Measurements from ENCODE around the gene MADD. TPM values are rescaled to one million over a fixed set of nuclear protein-coding genes. Genes with fewer than 3 reads are reported as not detected.

Gene MADD
- total RNA-seq, 1 experiment from 2014 or later: 41.0 TPM

DNA sequence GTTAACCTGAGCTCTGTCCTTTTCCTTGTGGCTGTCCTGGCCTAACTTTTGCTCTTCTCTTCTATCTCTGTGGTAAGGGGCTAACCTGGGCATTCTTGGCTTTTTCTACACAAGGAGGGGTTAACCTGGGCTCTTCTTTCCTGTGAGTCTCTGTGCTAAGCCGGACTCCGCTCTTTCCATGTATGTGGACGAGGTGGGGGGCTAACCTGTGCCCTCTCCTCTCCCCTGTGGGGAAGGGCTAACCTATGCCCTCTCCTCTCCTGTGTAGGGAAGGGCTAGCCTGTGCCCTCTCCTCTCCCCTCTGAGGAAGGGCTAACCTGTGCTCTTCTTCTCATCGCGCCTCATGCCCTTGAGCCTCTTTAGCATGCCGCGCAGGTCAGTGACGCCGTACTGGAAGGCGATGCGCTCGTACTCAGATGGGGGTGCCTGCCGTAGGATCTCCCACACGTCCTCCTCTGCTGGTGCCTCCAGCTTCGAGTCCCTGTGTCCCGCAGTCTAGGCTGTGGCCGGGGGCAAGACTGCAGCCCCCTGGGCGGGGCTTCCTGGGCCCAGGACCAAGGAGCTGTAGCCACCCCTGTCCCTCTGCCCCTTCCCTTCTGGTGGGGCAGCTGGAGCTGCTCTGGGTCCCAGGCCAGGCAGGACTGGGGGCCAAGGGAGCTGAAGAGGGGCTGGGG lies 76.1 kb downstream of the MADD start:
- no peak overlapping the region for H3K56ac ChIP-seq (ENCODE audit: insufficient read length, low read depth, low read length)
- H2BK12ac ChIP-seq (ENCODE audit: insufficient read length, low read depth, low read length): no peak overlapping the region
- H4K20me1 ChIP-seq (ENCODE audit: control insufficient read depth, insufficient read depth, insufficient read length): no peaks in the 10 kb centered on the region
- H3K79me1 ChIP-seq (ENCODE audit: insufficient read depth, low read depth, low read length, poor library complexity, severe bottlenecking): no peaks in the 10 kb centered on the region
- no peak overlapping the region for H4K91ac ChIP-seq (ENCODE audit: insufficient read length, low read depth, low read length)
- no peak overlapping the region for H4K5ac ChIP-seq (ENCODE audit: insufficient read length, low read depth, low read length)
- H3K79me2 ChIP-seq (ENCODE audit: insufficient read depth, low read length): no peaks in the 10 kb centered on the region
- H3K36me3 Mint-ChIP-seq (ENCODE audit: insufficient read depth in 1 of 3, low read depth in 3 of 3): no peaks in the 10 kb centered on the region
- no peak overlapping the region for H3K18ac ChIP-seq (ENCODE audit: insufficient read length, low read depth, low read length)
- H3K23ac ChIP-seq (ENCODE audit: insufficient read length, low read depth, low read length): no peak overlapping the region
- no peak overlapping the region for H3K14ac ChIP-seq (ENCODE audit: insufficient read depth, low read length)
- no peak overlapping the region for H2BK15ac ChIP-seq (ENCODE audit: low read depth, low read length)
- H2BK20ac ChIP-seq (ENCODE audit: low read depth, low read length, poor library complexity, severe bottlenecking): no peak overlapping the region
- no peak overlapping the region for H2BK120ac ChIP-seq (ENCODE audit: low read depth, low read length, poor library complexity, severe bottlenecking)
- H2BK5ac ChIP-seq (ENCODE audit: insufficient read length, low read length): no peak overlapping the region
- WGBS (ENCODE audit: extremely low coverage, insufficient read length, low lambda C conversion rate): no CpG with 5 or more reads among the region's 18 CpGs
- no peaks in the 10 kb centered on the region for H3K23me2 ChIP-seq (ENCODE audit: insufficient read length, low read depth, low read length, poor library complexity, severe bottlenecking)
- DNase-seq: no peak
- no peak overlapping the region for H3K27ac ChIP-seq (ENCODE audit: insufficient read length, low read depth, low read length)
- no peak overlapping the region for H2AK5ac ChIP-seq (ENCODE audit: insufficient read length, low read length)
- peaks cover 7 to 11% of the 10 kb centered on the region in 2 experiments for H3K4me1 Mint-ChIP-seq
- no peaks in the 10 kb centered on the region for H3K9me3 Mint-ChIP-seq
- no peak overlapping the region for H4K8ac ChIP-seq (replicated peaks; ENCODE audit: insufficient read length, low read depth, low read length)
- no peak overlapping the region for H3K9ac ChIP-seq (ENCODE audit: extremely low read depth, insufficient read length, low read length)
- no peaks in the 10 kb centered on the region for H3K4me1 ChIP-seq (ENCODE audit: insufficient read depth, low read length)
- H3K27ac Mint-ChIP-seq: peak overlapping the region in 2 of 3 experiments; percentile 17 to 50; a peak in 3 of 7 replicates
- H3K9me3 ChIP-seq (ENCODE audit: control insufficient read depth, low read depth, low read length): no peaks in the 10 kb centered on the region
- H3T11ph ChIP-seq (ENCODE audit: low read length): no peak overlapping the region
- H3K4me2 ChIP-seq (ENCODE audit: insufficient read depth, insufficient read length, low read length): no peak overlapping the region
- no peak overlapping the region for H2AFZ ChIP-seq (ENCODE audit: low read length)
- no peak overlapping the region for H3K4ac ChIP-seq (ENCODE audit: low read depth, low read length)
- H3K27me3 ChIP-seq (ENCODE audit: insufficient read depth, low read length): no peaks in the 10 kb centered on the region
- H3K27me3 Mint-ChIP-seq (ENCODE audit: low read depth): peaks cover 2% of the 10 kb centered on the region; the same call in 1 of the 2 replicates
- no peak overlapping the region for H3K4me3 Mint-ChIP-seq
- TF ChIP-seq, protein P1, sequence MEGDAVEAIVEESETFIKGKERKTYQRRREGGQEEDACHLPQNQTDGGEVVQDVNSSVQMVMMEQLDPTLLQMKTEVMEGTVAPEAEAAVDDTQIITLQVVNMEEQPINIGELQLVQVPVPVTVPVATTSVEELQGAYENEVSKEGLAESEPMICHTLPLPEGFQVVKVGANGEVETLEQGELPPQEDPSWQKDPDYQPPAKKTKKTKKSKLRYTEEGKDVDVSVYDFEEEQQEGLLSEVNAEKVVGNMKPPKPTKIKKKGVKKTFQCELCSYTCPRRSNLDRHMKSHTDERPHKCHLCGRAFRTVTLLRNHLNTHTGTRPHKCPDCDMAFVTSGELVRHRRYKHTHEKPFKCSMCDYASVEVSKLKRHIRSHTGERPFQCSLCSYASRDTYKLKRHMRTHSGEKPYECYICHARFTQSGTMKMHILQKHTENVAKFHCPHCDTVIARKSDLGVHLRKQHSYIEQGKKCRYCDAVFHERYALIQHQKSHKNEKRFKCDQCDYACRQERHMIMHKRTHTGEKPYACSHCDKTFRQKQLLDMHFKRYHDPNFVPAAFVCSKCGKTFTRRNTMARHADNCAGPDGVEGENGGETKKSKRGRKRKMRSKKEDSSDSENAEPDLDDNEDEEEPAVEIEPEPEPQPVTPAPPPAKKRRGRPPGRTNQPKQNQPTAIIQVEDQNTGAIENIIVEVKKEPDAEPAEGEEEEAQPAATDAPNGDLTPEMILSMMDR (conservative IDR thresholded peaks at IDR 0.05): no peak
